ENCODE measurements around the gene PIGU. TPM values are rescaled to one million over a fixed set of nuclear protein-coding genes. Genes with fewer than 3 reads are reported as not detected.

Gene PIGU
- total and polyA plus RNA-seq, 9 of the 15 experiments (the other 6 are each of a cell fraction or from before 2014, with no cell fraction given), result 6.5 to 100 (median 28.1) TPM

- ChIA-PET CTCF (ENCODE audit: low intra/inter-chr PET ratio) (interaction anchor here (0.8 to 3.9 kb wide), 2 partner anchors 50 to 211 kb away, joined by 3 to 33 read pairs; no protein-coding TSS in a partner anchor), POLR2A (interaction anchor here (0.6 to 1.0 kb wide), 3 partner anchors 210 to 222 kb away, joined by 3 to 5 read pairs (median 3); no protein-coding TSS in a partner anchor)
- no peak overlapping the region for H3K4me3 ChIP-seq
- peaks cover 55% of the 10 kb centered on the region for H3K36me3 ChIP-seq (ENCODE audit: control insufficient read depth, insufficient read depth, low read length)
- peaks cover 20% of the 10 kb centered on the region for H4K20me1 ChIP-seq (replicated peaks; ENCODE audit: control insufficient read depth, insufficient read depth, low read length)
- no TSS peak for BruUV-seq (replicated peaks)
- H2AFZ ChIP-seq (ENCODE audit: low read depth, low read length), result no peak overlapping the region
- intact Hi-C loops (cut with micrococcal nuclease) (loop anchor here (1.0 to 2.0 kb wide), 2 partner anchors 211 to 332 kb away; no protein-coding TSS in a partner anchor), in situ Hi-C loops (cut with MboI) (loop anchor here (10.0 kb wide), 1 partner anchor 328 kb away; no protein-coding TSS in a partner anchor)
- H3K9ac ChIP-seq (ENCODE audit: insufficient read depth in 1 of 2, low read depth in 2 of 2, low read length in 2 of 2), result peak overlapping the region in 1 of 2 experiments; percentile 67; a peak in 2 of 4 replicates
- DNase-seq (ENCODE audit: extremely low read depth in 1 of 4, low spot score in 3 of 4) (peak; percentile 37 to 70 (median 60)), ATAC-seq (peak; percentile 99), FAIRE-seq (peak; percentile 87)
- peaks cover 15 to 17% of the 10 kb centered on the region in 2 experiments for H3K4me1 ChIP-seq (replicated peaks in 1 of 2; ENCODE audit: control insufficient read depth in 2 of 2, insufficient read depth in 2 of 2, low read length in 2 of 2)
- peaks cover 70% of the 10 kb centered on the region for H3K79me2 ChIP-seq (ENCODE audit: control insufficient read depth, insufficient read depth, low read length)
- H3K4me2 ChIP-seq (ENCODE audit: insufficient read depth, low read length), result peak overlapping the region; percentile 3; the same call in 1 of the 2 replicates
- no peaks in the 10 kb centered on the region for H3K27me3 ChIP-seq (ENCODE audit: control insufficient read depth in 2 of 2, insufficient read depth in 2 of 2, low read length in 2 of 2)
- H3K27ac ChIP-seq (ENCODE audit: extremely low read depth, low read depth, low read length), result no peak overlapping the region
- no peaks in the 10 kb centered on the region for H3K9me3 ChIP-seq (replicated peaks; ENCODE audit: control insufficient read depth, insufficient read depth, low read depth, low read length)
- 59% methylated on average over 16 of the region's 17 CpGs for WGBS (ENCODE audit: insufficient coverage, low coverage, missing lambda C conversion rate)
- no peaks in the 10 kb centered on the region for H3K9me1 ChIP-seq (ENCODE audit: control insufficient read depth, insufficient read depth, low read length)
- no peak for TF ChIP-seq BRCA1 (IDR thresholded peaks at IDR 0.05)
- TF ChIP-seq BRCA1 (CRISPR knock-in tag; IDR thresholded peaks at IDR 0.05), result no peak
- TF ChIP-seq NEUROD1 (IDR thresholded peaks at IDR 0.05; ENCODE audit: borderline replicate concordance, low read depth, low read length, partially characterized antibody), result peak; percentile 29
- no peak for TF ChIP-seq ZC3H4 (CRISPR knock-in tag; IDR thresholded peaks at IDR 0.05; ENCODE audit: borderline replicate concordance)
- no peak for TF ChIP-seq TRIM24 (IDR thresholded peaks at IDR 0.05)
- TF ChIP-seq, protein P1, sequence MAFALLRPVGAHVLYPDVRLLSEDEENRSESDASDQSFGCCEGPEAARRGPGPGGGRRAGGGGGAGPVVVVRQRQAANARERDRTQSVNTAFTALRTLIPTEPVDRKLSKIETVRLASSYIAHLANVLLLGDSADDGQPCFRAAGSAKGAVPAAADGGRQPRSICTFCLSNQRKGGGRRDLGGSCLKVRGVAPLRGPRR (CRISPR knock-in tag; IDR thresholded peaks at IDR 0.05), result no peak
- peak; percentile 81 for TF ChIP-seq REST (IDR thresholded peaks at IDR 0.05; ENCODE audit: borderline replicate concordance)
- TF ChIP-seq REST (CRISPR knock-in tag; IDR thresholded peaks at IDR 0.05; ENCODE audit: low read depth), result no peak
- no peak for TF ChIP-seq ZZZ3 (IDR thresholded peaks at IDR 0.05)
- no peak for TF ChIP-seq ZBED1 (IDR thresholded peaks at IDR 0.05)
Measured at GRCh38 chr20:34522969-34523871, 153.7 kb downstream of the PIGU start.

All from K562 (cell line).